Suprapubic skin (tissue), 4 donors: Measurements from ENCODE around the gene BCL2L15.

ENCODE experiments used
- CTCF ChIP-seq, 2 donors: fragments of 200-600 bp in 1 of 2; fragments of 450-650 bp in 1 of 2; sonication (generic) in 1 of 2; IDR thresholded peaks; one replicate each; pipeline ENCODE4 v1.5.1; 2016 to 2019; ENCODE audit warnings: antibody characterized with exemption in 2 of 2, mild to moderate bottlenecking in 1 of 2, moderate library complexity in 1 of 2
- EP300 ChIP-seq: sonication (generic); formaldehyde crosslinking; IDR thresholded peaks from one replicate; pipeline ENCODE4 v1.6.1; 2017; ENCODE audit warnings: antibody characterized with exemption
- POLR2AphosphoS5 ChIP-seq, 3 donors: sonication (generic); formaldehyde crosslinking; IDR thresholded peaks; one replicate each; pipeline ENCODE4 v1.6.1; 2017; ENCODE audit warnings: antibody characterized with exemption in 3 of 3

DNA sequence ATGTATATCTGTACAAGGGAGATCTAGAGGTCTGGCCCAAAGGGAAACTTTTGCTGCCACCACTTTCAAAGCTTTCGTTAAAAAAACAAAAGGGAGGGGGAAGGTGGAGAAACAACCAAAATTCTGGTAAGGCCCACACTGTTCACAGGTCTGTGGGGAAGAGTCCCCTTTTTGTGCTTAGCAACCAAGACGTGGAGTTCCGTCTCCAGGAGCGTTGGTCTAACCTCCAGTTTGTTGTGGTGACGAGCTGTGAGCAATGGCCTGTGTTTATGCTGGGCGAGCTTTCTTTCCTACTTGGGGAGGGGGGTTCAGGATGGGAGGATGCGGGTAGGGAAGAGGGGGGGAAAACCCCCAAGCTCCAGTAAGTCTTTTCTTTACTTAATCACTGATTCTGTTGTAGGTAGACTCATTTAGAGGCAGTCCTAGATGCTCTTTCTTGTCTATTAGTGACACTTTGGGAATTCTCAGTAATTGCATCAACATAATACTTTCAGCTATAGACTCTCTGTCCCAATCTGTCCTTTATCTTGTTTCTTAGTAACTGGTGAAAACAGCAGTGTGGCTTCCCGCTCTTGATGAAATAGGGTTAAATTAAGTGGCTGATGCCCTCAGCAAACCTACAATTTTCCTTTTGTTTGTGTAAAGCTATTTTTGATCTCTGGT is 43.2 kb upstream of the BCL2L15 start:
- no peak for TF ChIP-seq POLR2AphosphoS5 (IDR thresholded peaks at IDR 0.05)
- TF ChIP-seq CTCF (IDR thresholded peaks at IDR 0.05), result no peak
- TF ChIP-seq EP300, result no peak
